Epithelial cell of prostate (primary cell): Measurements from ENCODE around the gene SF3B6.
"Not testable (repeated sequence)": the region's sequence is repeated elsewhere in the genome, so short reads cannot be mapped to it uniquely, and the experiment has no call there.

ENCODE experiments used
- DNase-seq: peaks from one replicate; pipeline ENCODE4 v3.0.0-alpha.2; 2011; ENCODE audit warnings: low read depth, low spot score
- H3K27ac ChIP-seq: fragments of 450-650 bp; 2 replicates; pipeline ENCODE4 v1.5.1; 2017; ENCODE audit warnings: mild to moderate bottlenecking

Gene SF3B6

DNA sequence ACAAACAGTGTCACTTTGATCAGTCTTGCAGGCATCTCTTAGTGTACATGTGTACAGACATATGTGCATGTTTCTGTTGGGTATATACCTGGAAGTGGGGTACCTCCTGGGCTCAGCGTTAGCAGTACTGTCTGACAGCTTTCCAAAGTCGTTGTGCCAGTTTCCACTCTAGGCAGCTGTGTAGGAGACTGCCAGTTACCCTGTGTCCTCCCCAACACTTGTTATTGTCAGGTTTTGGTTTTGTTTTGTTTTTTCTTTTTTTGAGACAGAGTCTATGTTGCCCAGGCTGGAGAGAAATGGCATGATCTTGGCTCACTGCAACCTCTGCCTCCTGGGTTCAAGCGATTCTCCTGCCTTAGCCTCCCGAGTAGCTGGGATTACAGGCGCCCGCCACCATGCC, 20.4 kb downstream of the SF3B6 start:
- no peak for DNase-seq
- no peak overlapping the region for H3K27ac ChIP-seq

- no peak overlapping the region for H3K27ac ChIP-seq
- no peak for DNase-seq
Observed at GRCh38 chr2:24054366-24055010, 21.6 kb downstream of the SF3B6 start.

DNA sequence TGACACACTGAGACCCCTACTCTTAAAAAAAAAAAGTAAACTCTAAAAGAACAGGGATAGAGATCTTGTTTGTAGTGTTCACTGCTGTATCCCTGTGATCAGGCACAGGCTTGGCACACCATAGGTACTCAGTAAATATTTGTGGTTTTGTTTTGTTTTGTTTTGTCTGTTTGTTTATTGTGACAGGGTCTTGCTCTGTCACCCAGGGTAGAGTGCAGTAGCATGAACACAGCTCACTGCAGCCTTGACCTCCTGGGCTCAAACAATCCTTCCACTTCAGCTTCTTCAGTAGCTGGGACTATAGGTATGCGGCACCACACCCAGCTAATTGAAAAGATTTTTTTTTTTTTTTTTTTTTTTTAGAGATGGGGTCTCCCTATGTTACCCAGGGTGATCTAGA, 23.2 kb downstream of the SF3B6 start:
- DNase-seq = no peak
- H3K27ac ChIP-seq = no peak overlapping the region

GRCh38 chr2:24051833-24052232, 24.3 kb downstream of the SF3B6 start:
- H3K27ac ChIP-seq = no peak overlapping the region

DNA sequence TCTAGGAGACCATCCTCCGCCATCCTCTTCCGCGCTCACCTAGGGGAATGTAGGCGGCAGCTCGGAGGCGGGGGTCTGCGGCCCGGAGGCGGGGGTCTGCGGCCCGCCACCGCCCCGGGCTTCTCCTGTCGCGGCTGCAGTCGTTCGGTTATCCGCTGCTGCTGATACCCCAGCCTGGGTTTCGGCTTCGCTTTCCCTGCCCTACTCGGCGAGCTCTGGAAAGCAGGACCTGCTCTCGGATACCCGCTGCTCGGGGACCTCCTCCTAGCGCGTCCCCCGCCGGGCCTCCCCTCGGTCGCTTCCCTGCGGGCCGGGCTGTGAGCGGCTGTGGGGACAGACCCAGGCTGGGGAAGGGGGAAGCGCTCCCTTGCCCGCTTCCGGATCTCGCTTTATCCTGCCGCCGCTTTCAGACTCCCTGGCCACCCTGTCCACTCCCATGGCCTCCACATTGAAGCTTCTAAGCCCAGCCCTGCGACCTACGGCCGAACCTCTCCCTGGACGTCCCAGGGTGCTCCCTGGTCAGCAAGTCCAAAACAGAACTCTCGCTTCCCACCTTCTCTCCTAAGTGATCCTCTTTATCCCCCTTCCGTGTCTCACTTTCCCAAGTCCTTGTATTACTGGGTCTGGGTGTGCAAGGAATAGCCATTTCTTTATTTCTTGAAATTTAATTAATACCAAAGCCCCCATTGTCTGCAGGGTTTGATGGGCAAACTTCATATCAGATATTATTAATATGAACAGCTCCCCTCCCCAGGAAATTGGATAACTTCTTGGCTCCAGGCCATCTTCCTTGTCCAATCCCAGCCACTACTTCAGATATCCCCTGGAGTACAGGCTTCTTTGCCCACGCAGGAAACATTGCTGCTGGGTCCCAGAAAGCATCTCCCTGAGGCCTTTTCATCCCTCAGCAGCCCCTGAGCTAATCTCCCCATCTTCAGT, 25.8 kb downstream of the SF3B6 start:
- no peak for DNase-seq
- H3K27ac ChIP-seq = no peak overlapping the region

More at GRCh38 chr2:24051833-24052232, 24.3 kb downstream of the SF3B6 start:
- DNase-seq = no peak

GRCh38 chr2:24049485-24050021, 26.6 kb downstream of the SF3B6 start, which contains the start of gene FKBP1B:
Gene FKBP1B, plus strand, starts transcription at chr2:24049741. Its CDS starts 109 bp downstream, at chr2:24049850.
- no peak within 1 kb of the TSS for H3K27ac ChIP-seq
- DNase-seq = no peak

GRCh38 chr2:24048769-24049484, 27.2 kb downstream of the SF3B6 start:
- H3K27ac ChIP-seq = no peak overlapping the region
- no peak for DNase-seq

- no peak overlapping the region for H3K27ac ChIP-seq
- DNase-seq = no peak
Observed at GRCh38 chr2:24047703-24048033, 28.5 kb downstream of the SF3B6 start.

GRCh38 chr2:24046930-24047702, 29.0 kb downstream of the SF3B6 start, which contains the start of gene WDCP:
Gene WDCP, minus strand, starts transcription at chr2:24047391. Its CDS starts 7,897 bp downstream, at chr2:24039494.
- DNase-seq = peak; percentile 93
- H3K27ac ChIP-seq = no peak within 1 kb of the TSS

DNA sequence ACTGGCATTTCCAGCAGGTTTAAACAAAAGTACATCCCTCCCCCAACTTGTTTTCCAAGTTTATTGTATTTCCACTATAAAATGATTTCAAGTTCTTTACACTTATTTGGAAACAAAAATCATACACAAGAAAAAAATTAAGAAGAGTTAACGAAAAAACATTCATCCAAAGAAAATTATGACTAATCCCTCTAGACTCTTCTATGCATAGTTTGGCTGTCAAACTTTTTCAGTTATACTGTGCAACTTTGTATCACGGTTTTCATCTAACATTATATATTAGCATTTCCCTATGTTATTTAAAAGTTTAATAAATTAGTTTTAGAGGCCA, 29.6 kb downstream of the SF3B6 start:
- no peak overlapping the region for H3K27ac ChIP-seq
- DNase-seq = no peak

- no peak overlapping the region for H3K27ac ChIP-seq
Observed at GRCh38 chr2:24045511-24046508, 30.3 kb downstream of the SF3B6 start.

GRCh38 chr2:24043133-24043532, 33.0 kb downstream of the SF3B6 start:
- DNase-seq, H3K27ac ChIP-seq: not testable (repeated sequence)

More at GRCh38 chr2:24045511-24046508, 30.3 kb downstream of the SF3B6 start:
- DNase-seq = no peak

DNA sequence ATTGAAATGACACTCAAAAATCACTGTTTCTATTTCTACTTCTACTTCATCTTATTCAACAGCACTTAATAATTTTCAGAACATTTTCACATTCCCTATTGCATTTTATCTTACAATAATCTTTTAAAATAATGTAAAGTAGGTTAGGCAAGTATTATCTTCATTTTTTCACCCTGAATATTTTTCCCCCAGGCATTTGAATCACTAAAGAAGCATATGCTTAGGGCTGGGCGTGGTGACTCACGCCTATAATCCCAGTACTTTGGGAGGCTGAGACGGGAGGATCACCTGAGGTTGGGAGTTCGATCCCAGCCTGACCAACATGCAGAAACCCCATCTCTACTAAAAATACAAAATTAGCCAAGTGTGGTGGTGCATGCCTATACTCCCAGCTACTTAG, 35.6 kb downstream of the SF3B6 start:
- DNase-seq = no peak
- H3K27ac ChIP-seq = no peak overlapping the region

DNA sequence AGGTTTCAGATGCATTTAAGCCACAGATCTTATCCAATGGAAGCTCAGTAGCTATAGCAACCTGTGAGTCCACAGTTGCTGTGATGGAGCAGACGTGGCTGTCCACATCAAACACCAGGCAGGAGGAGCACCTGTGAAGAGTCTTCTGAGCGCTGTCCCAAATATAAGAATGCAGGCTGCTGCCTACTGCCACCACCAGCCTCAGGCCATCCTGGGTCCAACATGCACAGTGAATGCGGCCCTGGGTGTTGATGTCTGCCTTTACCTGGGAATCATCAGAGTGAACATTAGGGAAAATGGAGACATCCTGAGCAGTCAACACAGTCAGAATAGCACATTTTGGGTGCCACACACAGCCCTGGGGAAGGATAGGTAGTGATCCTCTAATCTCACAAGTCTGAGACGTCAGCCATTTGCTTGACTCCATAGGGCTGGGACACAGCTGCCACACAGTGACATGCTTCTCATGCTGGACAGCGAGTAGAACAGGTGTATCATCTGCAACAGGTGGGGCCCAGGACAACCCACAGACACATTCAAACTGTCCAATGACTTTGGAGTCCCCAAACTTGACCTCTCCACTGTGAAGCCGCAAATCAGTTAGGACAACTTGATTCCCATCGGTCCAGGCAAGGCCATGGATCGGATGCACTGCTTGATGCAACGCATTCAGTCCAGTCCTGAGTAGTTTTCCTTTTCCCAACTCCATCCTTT, 37.2 kb downstream of the SF3B6 start:
- DNase-seq = no peak
- H3K27ac ChIP-seq = no peak overlapping the region

DNA sequence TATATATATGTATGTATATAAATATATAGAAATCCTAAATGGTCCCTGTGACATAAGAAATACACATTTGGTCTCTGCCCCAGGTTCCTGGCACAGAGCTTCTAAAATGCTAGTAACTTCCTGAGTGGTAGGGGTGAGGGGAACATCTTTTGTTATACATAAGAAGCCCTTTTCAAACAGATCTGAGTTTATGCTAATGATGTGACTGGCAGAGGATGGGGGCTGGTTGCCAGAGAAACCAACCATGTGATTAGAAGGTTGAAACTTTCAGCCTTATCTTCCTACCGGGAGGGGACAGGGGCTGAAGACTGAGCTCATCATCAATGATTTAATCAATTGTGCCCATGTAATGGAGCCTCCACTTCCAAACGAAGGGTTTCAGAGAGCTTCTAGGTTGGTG, 49.9 kb downstream of the SF3B6 start:
- no peak overlapping the region for H3K27ac ChIP-seq
- no peak for DNase-seq

DNA sequence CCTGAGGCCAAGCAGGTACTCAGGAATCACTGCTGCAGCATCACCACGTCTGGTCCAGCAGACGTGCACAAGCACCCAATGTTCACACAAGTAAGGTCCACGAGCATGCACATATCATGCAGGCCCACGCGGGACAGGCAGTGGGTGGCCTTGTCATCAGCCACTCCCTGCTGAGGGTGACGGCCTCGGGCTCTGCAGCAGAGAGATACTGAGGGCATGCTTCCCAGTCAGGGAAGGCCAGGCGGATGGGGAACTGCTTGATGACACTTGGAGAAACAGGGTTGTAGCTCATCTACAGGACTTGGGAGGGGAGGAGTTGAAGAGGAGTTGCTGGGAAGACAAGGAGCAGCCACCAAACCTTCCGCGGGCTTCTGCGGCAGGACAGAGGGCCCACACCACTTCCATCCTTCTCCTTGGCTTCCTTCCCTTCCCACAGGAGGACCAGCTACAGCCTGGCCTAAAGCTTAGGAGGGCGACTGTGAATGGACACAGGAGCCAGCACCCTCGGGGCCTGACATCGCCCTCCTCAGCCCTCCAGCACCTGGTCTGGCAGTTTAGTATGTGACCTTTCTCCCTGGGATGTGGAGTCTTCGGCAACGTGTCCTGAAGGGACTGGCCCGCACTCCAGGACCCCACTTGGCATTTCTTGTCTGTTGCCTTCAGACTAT, 51.0 kb downstream of the SF3B6 start:
- no peak for DNase-seq
- H3K27ac ChIP-seq = no peak overlapping the region

DNA sequence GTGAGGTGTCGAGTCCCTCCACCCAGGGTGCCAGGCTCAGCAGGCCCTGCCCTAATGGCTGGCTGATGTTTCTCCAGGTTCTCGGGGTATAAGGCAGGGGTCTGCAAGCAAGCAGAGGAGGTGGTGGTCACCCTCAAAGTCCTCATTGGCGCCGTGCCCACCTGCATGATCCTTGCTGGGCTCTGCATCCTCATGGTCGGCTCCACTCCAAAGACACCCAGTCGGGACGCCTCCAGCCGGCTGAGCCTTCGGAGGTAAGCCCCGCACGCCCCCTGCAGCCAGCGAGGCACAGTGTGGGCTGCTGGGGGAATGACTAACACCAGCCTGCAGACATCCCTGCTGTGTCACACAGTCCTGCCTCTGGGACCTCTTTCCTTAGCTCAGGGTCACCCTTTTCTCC, 52.1 kb downstream of the SF3B6 start:
- no peak overlapping the region for H3K27ac ChIP-seq
- no peak for DNase-seq
